ENCODE data around the gene NLRP1.

Gene NLRP1

DNA sequence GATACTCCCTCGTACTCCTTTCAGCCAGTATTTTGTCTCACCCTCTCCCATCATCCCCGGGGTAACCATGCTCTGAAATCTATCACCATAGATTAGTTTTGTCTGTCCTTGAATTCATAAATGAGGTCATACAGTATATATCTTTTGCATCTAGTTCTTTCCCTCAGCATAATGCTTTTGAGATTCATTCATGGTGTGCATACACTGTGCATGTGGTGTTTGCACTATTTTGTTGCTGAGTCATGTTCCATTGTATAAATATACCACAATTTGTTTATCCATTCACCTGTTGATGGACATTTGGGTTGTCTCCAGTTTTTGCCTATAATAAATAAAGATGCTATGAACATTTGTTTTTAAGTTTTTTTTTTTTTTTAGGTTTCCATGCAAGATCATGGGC is 34.2 kb upstream of the NLRP1 start:
- H3K9ac ChIP-seq (ENCODE audit: low read depth, low read length, poor library complexity, severe bottlenecking), result no peak overlapping the region
- H3F3A ChIP-seq (ENCODE audit: low read depth), result no peaks in the 10 kb centered on the region
- H3K79me2 ChIP-seq (ENCODE audit: insufficient read depth, low read length), result no peaks in the 10 kb centered on the region
- H2AFZ ChIP-seq (ENCODE audit: low read length), result no peak overlapping the region
- no peak overlapping the region for H3K4me2 ChIP-seq (ENCODE audit: low read depth, low read length, poor library complexity, severe bottlenecking)
- no peaks in the 10 kb centered on the region for H3K36me3 ChIP-seq (ENCODE audit: insufficient read depth, low read length)
- H3K9me2 ChIP-seq (replicated peaks; ENCODE audit: low read depth, low read length), result no peaks in the 10 kb centered on the region
- H3K9me3 ChIP-seq (ENCODE audit: insufficient read depth, low read depth, low read length), result no peaks in the 10 kb centered on the region
- no peak for TF ChIP-seq EZH2phosphoT487 (IDR thresholded peaks at IDR 0.05; ENCODE audit: borderline replicate concordance)
- TF ChIP-seq, protein P1, sequence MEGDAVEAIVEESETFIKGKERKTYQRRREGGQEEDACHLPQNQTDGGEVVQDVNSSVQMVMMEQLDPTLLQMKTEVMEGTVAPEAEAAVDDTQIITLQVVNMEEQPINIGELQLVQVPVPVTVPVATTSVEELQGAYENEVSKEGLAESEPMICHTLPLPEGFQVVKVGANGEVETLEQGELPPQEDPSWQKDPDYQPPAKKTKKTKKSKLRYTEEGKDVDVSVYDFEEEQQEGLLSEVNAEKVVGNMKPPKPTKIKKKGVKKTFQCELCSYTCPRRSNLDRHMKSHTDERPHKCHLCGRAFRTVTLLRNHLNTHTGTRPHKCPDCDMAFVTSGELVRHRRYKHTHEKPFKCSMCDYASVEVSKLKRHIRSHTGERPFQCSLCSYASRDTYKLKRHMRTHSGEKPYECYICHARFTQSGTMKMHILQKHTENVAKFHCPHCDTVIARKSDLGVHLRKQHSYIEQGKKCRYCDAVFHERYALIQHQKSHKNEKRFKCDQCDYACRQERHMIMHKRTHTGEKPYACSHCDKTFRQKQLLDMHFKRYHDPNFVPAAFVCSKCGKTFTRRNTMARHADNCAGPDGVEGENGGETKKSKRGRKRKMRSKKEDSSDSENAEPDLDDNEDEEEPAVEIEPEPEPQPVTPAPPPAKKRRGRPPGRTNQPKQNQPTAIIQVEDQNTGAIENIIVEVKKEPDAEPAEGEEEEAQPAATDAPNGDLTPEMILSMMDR (conservative IDR thresholded peaks at IDR 0.05; ENCODE audit: low read length), result no peak
- no peaks in the 10 kb centered on the region for H3K4me1 ChIP-seq (ENCODE audit: insufficient read depth, low read length, poor library complexity, severe bottlenecking)
- H4K20me1 ChIP-seq (ENCODE audit: insufficient read depth, low read length, poor library complexity, severe bottlenecking), result no peaks in the 10 kb centered on the region
- no peaks in the 10 kb centered on the region for H3K27me3 ChIP-seq (ENCODE audit: insufficient read depth, low read length, poor library complexity, severe bottlenecking)
- H3K4me3 ChIP-seq (ENCODE audit: low read length, poor library complexity, severe bottlenecking), result no peak overlapping the region

DNA sequence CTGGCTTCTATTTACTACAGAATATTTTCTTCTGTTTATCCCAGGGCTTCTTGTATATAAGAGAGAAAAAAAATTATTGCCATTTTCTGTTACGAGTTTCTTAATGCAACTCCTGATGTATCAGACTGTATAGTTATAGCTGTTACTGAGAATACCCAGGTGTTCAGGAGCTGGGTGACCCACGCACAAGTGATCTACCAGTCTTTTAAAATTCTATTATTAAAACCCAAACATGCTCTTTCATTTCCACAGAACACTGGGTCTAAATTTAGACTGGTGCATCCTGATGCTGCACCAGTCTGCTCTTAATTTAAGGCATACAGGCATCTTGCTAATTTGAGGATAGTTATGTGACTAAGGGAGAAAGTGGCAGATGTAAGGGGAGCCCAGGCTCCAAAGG is 31.2 kb upstream of the NLRP1 start:
- Histone ChIP-seq H3K9ac (ENCODE audit: low read depth, low read length, poor library complexity, severe bottlenecking) (no peak overlapping the region), H3K36me3 (ENCODE audit: insufficient read depth, low read length) (no peaks in the 10 kb centered on the region), H3F3A (ENCODE audit: low read depth) (no peaks in the 10 kb centered on the region), H4K20me1 (ENCODE audit: insufficient read depth, low read length, poor library complexity, severe bottlenecking) (no peaks in the 10 kb centered on the region), H3K79me2 (ENCODE audit: insufficient read depth, low read length) (no peaks in the 10 kb centered on the region), H3K4me1 (ENCODE audit: insufficient read depth, low read length, poor library complexity, severe bottlenecking) (no peaks in the 10 kb centered on the region), H3K9me2 (replicated peaks; ENCODE audit: low read depth, low read length) (no peaks in the 10 kb centered on the region), H3K9me3 (ENCODE audit: insufficient read depth, low read depth, low read length) (no peaks in the 10 kb centered on the region), H3K4me2 (ENCODE audit: low read depth, low read length, poor library complexity, severe bottlenecking) (no peak overlapping the region), H3K4me3 (ENCODE audit: low read length, poor library complexity, severe bottlenecking) (no peak overlapping the region), H2AFZ (ENCODE audit: low read length) (no peak overlapping the region), H3K27me3 (ENCODE audit: insufficient read depth, low read length, poor library complexity, severe bottlenecking) (no peaks in the 10 kb centered on the region)
- TF ChIP-seq, protein P1 (conservative IDR thresholded peaks at IDR 0.05; ENCODE audit: low read length), result no peak
- no peak for TF ChIP-seq EZH2phosphoT487 (IDR thresholded peaks at IDR 0.05; ENCODE audit: borderline replicate concordance)

DNA sequence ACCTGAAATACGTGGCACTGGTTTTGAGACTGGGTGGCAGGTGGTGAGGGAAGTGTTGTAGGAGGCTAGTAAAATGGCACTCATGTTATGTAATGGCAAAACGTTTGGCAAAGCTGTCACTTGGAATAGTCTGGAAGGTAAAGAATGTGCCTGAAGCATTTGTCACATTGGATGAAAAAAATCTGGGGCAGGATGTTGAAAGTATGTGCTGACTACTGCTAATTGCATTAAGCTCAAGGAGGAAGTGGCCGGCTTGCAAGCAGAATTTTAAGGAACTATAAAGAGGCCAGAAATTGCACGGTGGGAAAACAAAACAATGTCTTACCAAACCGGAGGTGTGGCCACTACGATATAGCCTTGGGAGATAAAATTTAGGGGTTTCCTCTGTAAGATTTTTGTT is 26.6 kb upstream of the NLRP1 start:
- Histone ChIP-seq H3K9ac (ENCODE audit: low read depth, low read length, poor library complexity, severe bottlenecking) (no peak overlapping the region), H3K4me2 (ENCODE audit: low read depth, low read length, poor library complexity, severe bottlenecking) (no peak overlapping the region), H3K4me1 (ENCODE audit: insufficient read depth, low read length, poor library complexity, severe bottlenecking) (no peaks in the 10 kb centered on the region), H3K79me2 (ENCODE audit: insufficient read depth, low read length) (no peaks in the 10 kb centered on the region), H3K4me3 (ENCODE audit: low read length, poor library complexity, severe bottlenecking) (no peak overlapping the region), H3K36me3 (ENCODE audit: insufficient read depth, low read length) (no peaks in the 10 kb centered on the region), H2AFZ (ENCODE audit: low read length) (no peak overlapping the region), H3K9me3 (ENCODE audit: insufficient read depth, low read depth, low read length) (no peaks in the 10 kb centered on the region), H3K27me3 (ENCODE audit: insufficient read depth, low read length, poor library complexity, severe bottlenecking) (no peaks in the 10 kb centered on the region), H3F3A (ENCODE audit: low read depth) (no peaks in the 10 kb centered on the region), H3K9me2 (replicated peaks; ENCODE audit: low read depth, low read length) (no peaks in the 10 kb centered on the region), H4K20me1 (ENCODE audit: insufficient read depth, low read length, poor library complexity, severe bottlenecking) (no peaks in the 10 kb centered on the region)
- TF ChIP-seq, protein P1 (conservative IDR thresholded peaks at IDR 0.05; ENCODE audit: low read length), result no peak
- no peak for TF ChIP-seq EZH2phosphoT487 (IDR thresholded peaks at IDR 0.05; ENCODE audit: borderline replicate concordance)

All from Loucy (cell line).